NK-92 treated with Interleukin-12 subunit alpha and Interleukin-12 subunit beta, amount 100 ng/mL, for 24 hours (cell line): ENCODE data around the gene KCNJ10.

Source experiments
- DNase-seq: peaks from one replicate; lab custom pipeline; 2025; lab: John Stamatoyannopoulos, UW

Gene KCNJ10

GRCh38 chr1:160024195-160024905, 45.6 kb downstream of the KCNJ10 start:
- DNase-seq, result no peak

GRCh38 chr1:160022330-160023310, 47.3 kb downstream of the KCNJ10 start:
- DNase-seq, result no peak

GRCh38 chr1:160021376-160022074, 48.4 kb downstream of the KCNJ10 start:
- no peak for DNase-seq

GRCh38 chr1:160020196-160020595, 49.8 kb downstream of the KCNJ10 start:
- DNase-seq, result no peak

- no peak for DNase-seq
These were observed 51.1 kb downstream of the KCNJ10 start for GRCh38 chr1:160018900-160019299.

- no peak for DNase-seq
These were observed 51.6 kb downstream of the KCNJ10 start for GRCh38 chr1:160018347-160018746.

GRCh38 chr1:160017592-160017991, 52.4 kb downstream of the KCNJ10 start:
- no peak for DNase-seq

- no peak for DNase-seq
These were observed 58.2 kb downstream of the KCNJ10 start for GRCh38 chr1:160011781-160012180.

- no peak for DNase-seq
These were observed 60.2 kb downstream of the KCNJ10 start for GRCh38 chr1:160009801-160010200.

- DNase-seq, result no peak
These were observed 60.9 kb downstream of the KCNJ10 start for GRCh38 chr1:160009081-160009480.

GRCh38 chr1:160007577-160008200, 62.3 kb downstream of the KCNJ10 start:
- no peak for DNase-seq

GRCh38 chr1:160006312-160006940, 63.5 kb downstream of the KCNJ10 start:
- peak; percentile 48 for DNase-seq

- no peak for DNase-seq
These were observed 64.9 kb downstream of the KCNJ10 start for GRCh38 chr1:160005070-160005469.

GRCh38 chr1:160004425-160004824, 65.5 kb downstream of the KCNJ10 start:
- no peak for DNase-seq

GRCh38 chr1:160004001-160004400, 66.0 kb downstream of the KCNJ10 start:
- no peak for DNase-seq

- DNase-seq, result no peak
These were observed 68.5 kb downstream of the KCNJ10 start for GRCh38 chr1:160001440-160001839.

GRCh38 chr1:159999204-159999603, 70.8 kb downstream of the KCNJ10 start:
- DNase-seq, result no peak

- no peak for DNase-seq
These were observed 73.3 kb downstream of the KCNJ10 start for GRCh38 chr1:159996653-159997052.

GRCh38 chr1:159994896-159995295, 75.1 kb downstream of the KCNJ10 start:
- no peak for DNase-seq

GRCh38 chr1:159993911-159994310, 76.0 kb downstream of the KCNJ10 start:
- no peak for DNase-seq

- DNase-seq, result no peak
These were observed 77.8 kb downstream of the KCNJ10 start for GRCh38 chr1:159992161-159992560.
